HEK293 (cell line): ENCODE results near the gene DDIT4L.

Experiments
- CTCF ChIP-seq: fragments of 450-650 bp; formaldehyde crosslinking; IDR thresholded peaks from 2 replicates; pipeline ENCODE4 v1.5.1; 2016; ENCODE audit warnings: missing biosample characterization, missing genetic modification characterization
- KLF16 ChIP-seq: fragments of 450-650 bp; formaldehyde crosslinking; IDR thresholded peaks from 2 replicates; pipeline ENCODE4 v1.5.1; 2017; ENCODE audit warnings: missing biosample characterization, missing genetic modification characterization
- REST ChIP-seq: fragments of 450-650 bp; formaldehyde crosslinking; IDR thresholded peaks from 2 replicates; pipeline ENCODE4 v1.5.1; 2016; ENCODE audit warnings: missing biosample characterization, missing genetic modification characterization
- SCRT1 ChIP-seq: fragments of 450-650 bp; formaldehyde crosslinking; IDR thresholded peaks from 2 replicates; pipeline ENCODE4 v1.5.1; 2016; ENCODE audit warnings: missing biosample characterization, missing genetic modification characterization, borderline replicate concordance
- ZNF266 ChIP-seq: fragments of 450-650 bp; formaldehyde crosslinking; IDR thresholded peaks from 2 replicates; pipeline ENCODE4 v1.5.1; 2016; ENCODE audit warnings: missing biosample characterization, missing genetic modification characterization, low read depth
- ZNF362 ChIP-seq: fragments of 450-650 bp; formaldehyde crosslinking; IDR thresholded peaks from 2 replicates; pipeline ENCODE4 v1.5.1; 2016; ENCODE audit warnings: missing biosample characterization, missing genetic modification characterization
- ZNF580 ChIP-seq: fragments of 450-650 bp; formaldehyde crosslinking; IDR thresholded peaks from 2 replicates; pipeline ENCODE4 v1.5.1; 2016; ENCODE audit warnings: missing biosample characterization, missing genetic modification characterization
- ZNF843 ChIP-seq: fragments of 450-650 bp; formaldehyde crosslinking; IDR thresholded peaks from 2 replicates; pipeline ENCODE4 v1.5.1; 2016; ENCODE audit warnings: missing biosample characterization, missing genetic modification characterization
- TF ChIP-seq, protein P1 (sequence below): fragments of 450-650 bp; formaldehyde crosslinking; IDR thresholded peaks from 2 replicates; pipeline ENCODE4; 2016; ENCODE audit warnings: missing biosample characterization, missing genetic modification characterization
- TF ChIP-seq, protein P2 (sequence below): fragments of 450-650 bp; formaldehyde crosslinking; optimal IDR thresholded peaks from 2 replicates; pipeline ENCODE3; 2016; ENCODE audit warnings: missing biosample characterization, mild to moderate bottlenecking, missing genetic modification characterization

DNA sequence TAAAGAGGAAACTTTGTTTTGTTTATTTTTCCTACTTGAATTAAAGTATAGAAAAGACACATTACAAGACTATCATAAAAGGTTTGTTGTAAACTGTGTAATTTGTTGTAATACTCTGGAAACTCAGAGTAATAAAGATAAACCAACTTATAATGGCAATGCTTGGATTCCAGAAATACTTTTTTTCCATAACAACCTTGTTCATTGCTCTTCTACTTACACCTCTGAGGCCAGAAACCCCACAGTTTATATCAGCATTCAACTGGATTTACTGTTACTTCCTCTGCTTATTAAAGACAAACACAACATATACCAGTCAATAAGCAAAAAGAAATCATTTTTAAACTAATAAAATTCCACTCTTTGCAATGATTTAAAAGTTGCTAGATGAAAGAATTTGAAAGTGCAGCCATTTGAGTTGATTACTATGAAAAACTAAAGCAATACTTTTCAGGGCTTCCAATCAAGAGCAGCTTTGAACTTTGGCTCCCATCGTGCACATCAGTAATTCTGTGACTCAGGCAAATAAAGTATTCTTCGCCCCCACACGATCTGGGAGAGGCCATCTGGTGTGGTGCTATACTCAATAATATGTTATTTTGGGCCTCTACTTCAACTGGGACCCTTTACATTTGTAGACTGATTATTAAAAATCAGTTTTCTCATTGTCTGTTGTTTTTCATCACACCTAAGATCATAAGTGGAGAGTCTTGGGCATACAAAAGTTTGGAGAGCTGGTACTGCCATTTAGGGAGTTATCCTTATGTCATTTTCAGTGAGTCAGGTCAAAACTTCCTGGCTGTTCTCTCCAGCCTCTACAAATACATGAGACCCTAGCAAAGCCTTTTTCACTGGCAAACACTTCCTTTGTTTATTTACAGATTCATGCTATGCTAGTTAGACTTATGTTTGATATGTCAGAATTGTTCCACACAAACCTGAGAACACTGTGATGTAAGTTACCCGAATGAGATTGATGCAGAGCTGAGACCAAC lies 20.5 kb downstream of the DDIT4L start:
- no peak for TF ChIP-seq CTCF (tag by site-specific recombination)
- TF ChIP-seq KLF16 (tag by site-specific recombination): no peak
- no peak for TF ChIP-seq ZNF266
- TF ChIP-seq REST (tag by site-specific recombination): no peak
- TF ChIP-seq ZNF580: no peak
- TF ChIP-seq SCRT1 (tag by site-specific recombination): no peak
- TF ChIP-seq, protein P1, sequence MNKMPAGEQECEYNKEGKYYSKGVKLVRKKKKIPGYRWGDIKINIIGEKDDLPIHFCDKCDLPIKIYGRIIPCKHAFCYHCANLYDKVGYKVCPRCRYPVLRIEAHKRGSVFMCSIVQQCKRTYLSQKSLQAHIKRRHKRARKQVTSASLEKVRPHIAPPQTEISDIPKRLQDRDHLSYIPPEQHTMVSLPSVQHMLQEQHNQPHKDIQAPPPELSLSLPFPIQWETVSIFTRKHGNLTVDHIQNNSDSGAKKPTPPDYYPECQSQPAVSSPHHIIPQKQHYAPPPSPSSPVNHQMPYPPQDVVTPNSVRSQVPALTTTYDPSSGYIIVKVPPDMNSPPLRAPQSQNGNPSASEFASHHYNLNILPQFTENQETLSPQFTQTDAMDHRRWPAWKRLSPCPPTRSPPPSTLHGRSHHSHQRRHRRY: no peak
- TF ChIP-seq, protein P2, sequence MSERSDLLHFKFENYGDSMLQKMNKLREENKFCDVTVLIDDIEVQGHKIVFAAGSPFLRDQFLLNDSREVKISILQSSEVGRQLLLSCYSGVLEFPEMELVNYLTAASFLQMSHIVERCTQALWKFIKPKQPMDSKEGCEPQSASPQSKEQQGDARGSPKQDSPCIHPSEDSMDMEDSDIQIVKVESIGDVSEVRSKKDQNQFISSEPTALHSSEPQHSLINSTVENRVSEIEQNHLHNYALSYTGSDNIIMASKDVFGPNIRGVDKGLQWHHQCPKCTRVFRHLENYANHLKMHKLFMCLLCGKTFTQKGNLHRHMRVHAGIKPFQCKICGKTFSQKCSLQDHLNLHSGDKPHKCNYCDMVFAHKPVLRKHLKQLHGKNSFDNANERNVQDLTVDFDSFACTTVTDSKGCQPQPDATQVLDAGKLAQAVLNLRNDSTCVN: no peak
- no peak for TF ChIP-seq ZNF843
- no peak for TF ChIP-seq ZNF362 (tag by site-specific recombination)
